Measurements from ENCODE around the gene INSR.

INSR gene

GRCh38 chr19:7295912-7296536 is 1.8 kb upstream of the INSR start:
- DNase-seq (ENCODE audit: low read depth in 2 of 2): no peak

GRCh38 chr19:7294558-7295212 is 471 bp upstream of the INSR start:
- DNase-seq (ENCODE audit: low read depth in 2 of 2): no peak

GRCh38 chr19:7292950-7293761 is 1.1 kb downstream of the INSR start:
- no peak for DNase-seq (ENCODE audit: low read depth in 2 of 2)

- no peak for DNase-seq (ENCODE audit: low read depth in 2 of 2)
These were observed 1.8 kb downstream of the INSR start for GRCh38 chr19:7292352-7292949.

GRCh38 chr19:7288977-7289376 is 5.2 kb downstream of the INSR start:
- no peak for DNase-seq (ENCODE audit: low read depth in 2 of 2)

- no peak for DNase-seq (ENCODE audit: low read depth in 2 of 2)
These were observed 6.1 kb downstream of the INSR start for GRCh38 chr19:7288131-7288530.

GRCh38 chr19:7287722-7288121 is 6.5 kb downstream of the INSR start:
- DNase-seq (ENCODE audit: low read depth in 2 of 2): no peak

- DNase-seq (ENCODE audit: low read depth in 2 of 2): no peak
These were observed 13.1 kb downstream of the INSR start for GRCh38 chr19:7280940-7281666.

- DNase-seq (ENCODE audit: low read depth in 2 of 2): no peak
These were observed 21.2 kb downstream of the INSR start for GRCh38 chr19:7272856-7273578.

GRCh38 chr19:7268705-7269098 is 25.5 kb downstream of the INSR start:
- no peak for DNase-seq (ENCODE audit: low read depth in 2 of 2)

- DNase-seq (ENCODE audit: low read depth in 2 of 2): no peak
These were observed 26.2 kb downstream of the INSR start for GRCh38 chr19:7267792-7268704.

GRCh38 chr19:7266832-7267231 is 27.4 kb downstream of the INSR start:
- no peak for DNase-seq (ENCODE audit: low read depth in 2 of 2)

GRCh38 chr19:7265963-7266362 is 28.3 kb downstream of the INSR start:
- no peak for DNase-seq (ENCODE audit: low read depth in 2 of 2)

GRCh38 chr19:7264858-7265257 is 29.4 kb downstream of the INSR start:
- DNase-seq (ENCODE audit: low read depth in 2 of 2): no peak

- DNase-seq (ENCODE audit: low read depth in 2 of 2): no peak
These were observed 30.7 kb downstream of the INSR start for GRCh38 chr19:7263521-7263920.

- DNase-seq (ENCODE audit: low read depth in 2 of 2): no peak
These were observed 31.1 kb downstream of the INSR start for GRCh38 chr19:7263066-7263465.

GRCh38 chr19:7262470-7262869 is 31.7 kb downstream of the INSR start:
- DNase-seq (ENCODE audit: low read depth in 2 of 2): no peak

GRCh38 chr19:7260161-7260560 is 34.1 kb downstream of the INSR start:
- DNase-seq (ENCODE audit: low read depth in 2 of 2): no peak

- DNase-seq (ENCODE audit: low read depth in 2 of 2): no peak
These were observed 35.3 kb downstream of the INSR start for GRCh38 chr19:7258840-7259395.

All from stimulated activated CD8-positive, alpha-beta memory T cell treated with anti-CD3 and anti-CD28 coated beads, Interleukin-7, amount 100 ng/mL, for 4 hours (primary cell).